Measurements from ENCODE around the gene AP5S1. TPM values are rescaled to one million over a fixed set of nuclear protein-coding genes. Genes with fewer than 3 reads are reported as not detected.
"Not testable (repeated sequence)": the region's sequence is repeated elsewhere in the genome, so short reads cannot be mapped to it uniquely, and the experiment has no call there.

AP5S1 gene
- total RNA-seq, 1 donor from 2014 or later: 23.8 TPM

- peak; percentile 43 for DNase-seq (ENCODE audit: low read depth)
These were observed 22.1 kb downstream of the AP5S1 start for GRCh38 chr20:3842348-3842930.

GRCh38 chr20:3843490-3843889, 23.1 kb downstream of the AP5S1 start:
- peak; percentile 54 for DNase-seq (ENCODE audit: low read depth)

DNA sequence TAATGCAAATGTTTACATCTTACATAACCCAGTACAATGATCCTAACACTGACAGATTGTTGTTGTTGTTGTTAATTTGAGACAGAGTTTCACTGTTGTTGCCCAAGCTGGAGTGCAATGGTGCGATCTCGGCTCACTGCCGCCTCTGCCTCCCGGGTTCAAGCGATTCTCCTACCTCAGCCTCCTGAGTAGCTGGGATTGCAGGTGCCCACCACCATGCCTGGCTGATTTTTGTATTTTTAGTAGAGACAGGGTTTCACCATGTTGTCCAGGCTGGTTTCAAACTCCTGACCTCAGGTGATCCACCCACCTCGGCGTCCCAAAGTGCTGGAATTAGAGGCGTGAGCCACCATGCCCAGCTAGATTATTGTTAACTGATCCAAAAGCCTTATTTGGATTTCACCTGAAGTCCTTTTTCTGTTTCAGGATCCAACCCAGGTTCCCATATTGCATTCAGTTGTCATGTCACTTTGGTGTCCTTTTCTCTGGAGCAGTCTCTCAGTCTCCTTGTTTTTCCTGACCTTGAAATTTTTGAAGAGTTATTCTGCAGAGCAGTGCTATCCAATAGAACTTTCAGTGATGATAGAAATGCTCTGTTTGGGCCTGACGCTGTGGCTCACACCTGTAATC, 23.8 kb downstream of the AP5S1 start:
- DNase-seq (ENCODE audit: low read depth): not testable (repeated sequence)

DNA sequence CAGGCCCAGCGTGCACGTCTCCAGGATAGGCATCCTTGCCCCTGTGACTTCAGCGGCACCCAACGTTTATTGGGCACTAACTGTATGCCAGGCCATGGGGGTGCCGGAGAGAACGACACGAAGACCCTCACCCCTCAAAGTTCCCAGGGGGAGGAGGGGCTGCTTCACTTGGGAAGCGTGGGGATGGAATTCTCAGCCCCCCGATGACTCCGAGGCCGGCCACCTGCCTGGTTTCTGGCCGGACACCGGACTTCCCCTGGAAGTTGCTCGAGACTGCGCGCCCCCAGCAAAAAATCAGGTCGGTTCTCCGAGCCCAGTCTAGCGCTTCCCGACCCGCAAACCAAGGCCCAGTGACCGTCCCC, 26.0 kb downstream of the AP5S1 start:
- no peak for DNase-seq (ENCODE audit: low read depth)

DNA sequence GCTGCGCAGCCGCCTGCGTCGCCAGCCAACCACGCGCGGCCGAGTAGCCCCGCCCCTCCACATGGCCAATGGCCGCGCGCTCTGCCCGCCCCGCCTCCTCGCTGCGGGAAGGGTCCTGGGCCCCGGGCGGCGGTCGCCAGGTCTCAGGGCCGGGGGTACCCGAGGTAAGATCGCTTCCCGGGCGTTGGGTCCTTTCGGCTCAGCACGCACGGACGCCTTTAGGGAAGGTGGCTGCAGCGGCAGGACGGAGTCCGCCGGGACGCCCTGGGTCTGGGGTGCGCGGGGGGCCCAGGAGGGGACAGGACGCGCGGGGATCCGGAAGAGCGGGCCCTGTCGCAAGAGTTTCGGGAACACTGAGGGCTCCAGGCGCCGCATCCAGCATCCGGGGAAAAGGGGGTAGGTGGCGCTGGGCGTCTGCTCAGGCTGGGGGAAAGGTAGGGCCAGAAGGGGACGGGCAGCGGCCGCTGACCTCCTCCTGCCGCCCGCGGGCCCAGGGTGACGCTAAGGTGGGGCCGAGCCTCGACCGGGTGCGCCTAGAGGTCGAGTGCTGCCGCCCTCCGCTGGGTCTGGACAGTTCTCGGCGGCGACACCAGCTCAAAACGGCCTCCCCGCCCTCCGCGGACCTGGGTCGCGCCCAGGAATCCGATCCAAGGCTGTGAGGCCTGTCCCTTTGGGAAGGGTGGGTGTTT, 26.5 kb downstream of the AP5S1 start, which contains the start of gene MAVS:
TSS of gene MAVS (plus strand) at position 95 of the 689 bp plus-strand sequence. CDS start 7,791 bp downstream, outside the sequence.
- DNase-seq (ENCODE audit: low read depth): peak; percentile 84

DNA sequence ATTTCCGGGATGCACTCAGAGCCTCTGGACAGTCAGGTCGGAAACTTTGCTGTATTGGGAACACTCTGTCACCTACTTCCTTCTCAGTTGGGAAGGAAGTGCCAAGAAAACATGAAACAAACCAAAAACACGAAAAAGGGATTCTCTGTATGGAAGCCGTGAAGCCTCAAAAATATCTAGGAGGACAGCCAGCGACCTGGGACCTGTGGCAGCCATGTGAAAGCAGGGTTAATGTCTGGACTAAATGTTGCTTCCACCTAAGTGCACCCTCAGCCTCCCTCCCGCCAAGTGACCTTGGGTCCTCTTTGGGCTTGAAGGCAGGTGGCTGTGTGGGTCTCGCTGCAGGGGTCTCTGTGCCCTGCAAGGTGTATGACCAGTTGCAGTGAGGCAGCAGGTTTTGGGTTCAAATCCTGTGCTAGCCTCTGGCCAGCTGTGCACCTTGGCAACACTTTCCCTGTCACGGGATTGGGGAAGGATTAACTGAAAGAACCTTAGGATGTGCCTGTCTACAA, 27.1 kb downstream of the AP5S1 start:
- no peak for DNase-seq (ENCODE audit: low read depth)

GRCh38 chr20:3848565-3848964, 28.2 kb downstream of the AP5S1 start:
- DNase-seq (ENCODE audit: low read depth): no peak

DNA sequence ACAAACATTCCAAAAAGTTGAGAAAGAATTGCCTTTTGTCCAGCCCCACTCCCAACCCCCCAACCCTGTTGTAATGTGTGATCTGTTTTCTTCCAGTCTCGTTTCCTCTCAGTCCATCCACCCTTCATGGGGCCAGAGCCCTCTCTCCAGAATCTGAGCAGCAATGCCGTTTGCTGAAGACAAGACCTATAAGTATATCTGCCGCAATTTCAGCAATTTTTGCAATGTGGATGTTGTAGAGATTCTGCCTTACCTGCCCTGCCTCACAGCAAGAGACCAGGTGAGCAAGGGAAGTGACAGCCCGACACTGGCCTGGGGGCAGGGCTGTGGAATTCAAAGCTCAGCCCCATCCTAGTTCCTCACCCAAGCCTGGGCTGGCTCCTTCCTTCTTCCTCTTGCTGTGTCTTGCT, 34.1 kb downstream of the AP5S1 start:
- no peak for DNase-seq (ENCODE audit: low read depth)

DNA sequence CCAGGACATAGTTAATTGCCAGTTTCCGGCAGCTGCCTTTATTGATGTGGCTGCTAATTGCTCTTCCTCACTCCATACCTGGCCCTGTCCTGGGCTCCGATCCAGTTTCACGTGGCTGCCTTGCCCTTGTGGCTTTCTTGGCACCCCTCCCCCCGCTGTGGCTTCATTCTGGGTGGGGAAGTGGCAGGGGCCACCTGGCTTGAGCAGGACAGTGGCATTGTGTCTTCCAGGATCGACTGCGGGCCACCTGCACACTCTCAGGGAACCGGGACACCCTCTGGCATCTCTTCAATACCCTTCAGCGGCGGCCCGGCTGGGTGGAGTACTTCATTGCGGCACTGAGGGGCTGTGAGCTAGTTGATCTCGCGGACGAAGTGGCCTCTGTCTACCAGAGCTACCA, 37.1 kb downstream of the AP5S1 start:
- DNase-seq (ENCODE audit: low read depth): no peak

- no peak for DNase-seq (ENCODE audit: low read depth)
These were observed 38.3 kb downstream of the AP5S1 start for GRCh38 chr20:3858689-3859088.

GRCh38 chr20:3861191-3861590, 40.8 kb downstream of the AP5S1 start:
- no peak for DNase-seq (ENCODE audit: low read depth)

DNA sequence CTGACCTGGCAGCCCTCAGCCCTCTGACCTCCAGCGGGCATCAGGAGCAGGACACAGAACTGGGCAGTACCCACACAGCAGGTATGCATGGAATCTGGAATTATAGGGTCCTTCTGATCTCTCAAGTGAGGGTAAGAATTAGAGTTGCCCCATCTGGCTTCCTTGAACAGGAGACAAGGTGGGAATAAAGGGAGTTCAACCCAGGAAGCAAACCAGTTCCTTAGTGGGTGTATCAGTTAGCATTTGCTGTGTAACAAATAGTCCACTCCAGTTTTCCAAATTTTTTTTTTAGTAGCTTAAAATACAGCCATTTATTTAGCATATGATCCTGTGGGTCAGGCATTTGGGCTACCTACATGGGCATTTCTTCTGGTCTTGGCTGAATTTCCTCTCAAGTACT, 42.0 kb downstream of the AP5S1 start:
- DNase-seq (ENCODE audit: low read depth): no peak

DNA sequence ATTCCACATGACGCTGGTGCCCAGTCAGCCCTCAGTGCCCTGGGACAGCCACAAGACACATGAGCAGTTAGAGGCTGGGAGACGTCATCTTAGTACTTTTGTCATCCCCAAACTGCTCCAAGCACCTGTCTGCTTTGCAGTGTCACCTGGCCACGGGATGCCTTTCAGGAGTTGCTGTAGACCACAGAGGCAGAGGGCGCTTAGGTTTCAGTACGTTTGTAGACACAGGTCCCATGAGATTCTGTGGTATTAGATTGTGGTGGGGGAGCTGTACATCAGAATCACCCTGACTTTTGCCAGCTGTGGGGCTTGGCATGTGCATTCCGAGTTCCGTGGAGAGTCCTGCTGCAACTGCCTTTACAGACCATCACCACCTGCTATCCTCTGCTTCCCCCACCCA, 43.0 kb downstream of the AP5S1 start:
- DNase-seq (ENCODE audit: low read depth): peak; percentile 66

- no peak for DNase-seq (ENCODE audit: low read depth)
These were observed 44.2 kb downstream of the AP5S1 start for GRCh38 chr20:3864518-3864917.

- DNase-seq (ENCODE audit: low read depth): no peak
These were observed 45.0 kb downstream of the AP5S1 start for GRCh38 chr20:3865152-3865886.

DNA sequence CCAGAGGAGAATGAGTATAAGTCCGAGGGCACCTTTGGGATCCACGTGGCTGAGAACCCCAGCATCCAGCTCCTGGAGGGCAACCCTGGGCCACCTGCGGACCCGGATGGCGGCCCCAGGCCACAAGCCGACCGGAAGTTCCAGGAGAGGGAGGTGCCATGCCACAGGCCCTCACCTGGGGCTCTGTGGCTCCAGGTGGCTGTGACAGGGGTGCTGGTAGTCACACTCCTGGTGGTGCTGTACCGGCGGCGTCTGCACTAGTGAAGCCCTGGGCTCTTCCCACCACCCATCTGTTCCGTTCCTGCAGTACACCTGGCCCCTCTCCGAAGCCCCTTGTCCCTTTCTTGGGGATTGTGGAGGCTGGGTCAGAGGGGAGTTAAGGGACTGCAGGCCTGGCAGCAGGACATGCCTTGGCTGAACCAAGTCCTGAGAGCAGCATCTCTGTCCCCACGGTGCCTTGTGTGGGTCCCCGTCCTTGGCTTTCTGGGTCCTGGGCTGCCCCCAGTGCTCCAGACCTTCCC, 45.6 kb downstream of the AP5S1 start:
- DNase-seq (ENCODE audit: low read depth): no peak

GRCh38 chr20:3866464-3866863, 46.1 kb downstream of the AP5S1 start:
- DNase-seq (ENCODE audit: low read depth): no peak

- DNase-seq (ENCODE audit: low read depth): no peak
These were observed 47.5 kb downstream of the AP5S1 start for GRCh38 chr20:3867802-3868201.

DNA sequence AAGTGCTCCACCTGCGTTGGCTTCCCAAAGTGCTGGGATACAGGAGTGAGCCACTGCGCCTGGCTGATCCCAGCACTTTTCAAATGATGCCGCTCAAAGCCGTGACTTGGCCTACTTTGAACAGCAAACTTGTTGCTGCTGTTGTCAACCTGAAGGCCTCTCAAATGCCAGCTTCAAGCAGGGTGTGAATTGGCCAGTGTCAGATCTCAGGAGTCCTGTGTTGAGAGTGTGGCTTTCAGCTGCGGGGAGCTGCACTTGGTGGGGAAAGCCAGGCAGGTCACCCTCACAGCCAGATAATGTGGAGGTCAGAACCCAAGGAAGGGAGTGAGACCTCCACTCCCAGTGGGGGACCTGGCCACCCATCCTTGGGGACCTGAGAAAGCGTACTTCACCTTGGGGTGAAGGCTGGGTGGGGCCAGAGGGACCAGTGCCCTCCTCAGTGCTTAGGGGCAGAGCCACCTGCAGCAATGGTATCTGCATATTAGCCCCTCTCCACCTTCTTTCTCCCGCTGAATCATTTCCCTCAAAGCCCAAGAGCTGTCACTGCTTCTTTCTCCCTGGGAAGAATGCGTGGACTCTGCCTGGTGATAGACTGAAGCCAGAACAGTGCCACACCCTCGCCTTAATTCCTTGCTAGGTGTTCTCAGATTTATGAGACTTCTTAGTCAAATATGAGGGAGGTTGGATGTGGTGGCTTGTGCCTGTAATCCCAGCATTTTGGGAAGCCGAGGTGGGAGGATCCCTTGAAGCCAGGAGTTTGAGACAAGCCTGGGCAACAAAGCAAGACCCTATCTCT, 49.7 kb downstream of the AP5S1 start:
- DNase-seq (ENCODE audit: low read depth): no peak

- DNase-seq (ENCODE audit: low read depth): no peak
These were observed 51.4 kb downstream of the AP5S1 start for GRCh38 chr20:3871550-3872265.
